Ovary (tissue), 3 donors: Measurements from ENCODE around the gene ROBO1.

Source experiments
- EP300 ChIP-seq: sonication (generic); formaldehyde crosslinking; IDR thresholded peaks from one replicate; pipeline ENCODE4 v1.6.1; 2017; ENCODE audit warnings: antibody characterized with exemption
- TF ChIP-seq, protein P1 (sequence below), 3 donors: fragments of 450-650 bp in 2 of 3; fragments of 200-600 bp in 1 of 3; IDR thresholded peaks; one replicate each; pipeline versions ENCODE4 v1.5.1 to v1.8.0; 2016 to 2022; ENCODE audit warnings: antibody characterized with exemption in 3 of 3, mild to moderate bottlenecking in 1 of 3
- donor health status: DM: no; HTN: no; CAD: no.

DNA sequence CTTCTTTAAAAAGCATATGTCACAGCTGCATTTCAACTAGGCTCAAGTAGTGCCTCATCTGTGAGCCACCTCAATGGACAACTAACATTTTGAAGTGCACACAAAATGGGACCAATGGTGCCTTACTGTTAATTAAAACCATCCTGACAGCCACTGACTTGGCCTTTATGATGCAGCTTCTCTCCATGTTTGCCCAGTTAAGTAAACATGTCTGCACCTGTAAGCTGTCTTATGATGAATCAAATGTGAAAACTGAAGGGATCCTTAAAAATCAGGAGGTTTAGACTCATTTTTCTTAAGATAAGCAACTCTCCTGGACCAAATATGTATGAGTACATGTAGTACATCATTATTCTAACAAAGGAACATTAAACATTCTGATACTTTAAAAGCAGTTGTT, 861.6 kb downstream of the ROBO1 start:
- TF ChIP-seq, protein P1, sequence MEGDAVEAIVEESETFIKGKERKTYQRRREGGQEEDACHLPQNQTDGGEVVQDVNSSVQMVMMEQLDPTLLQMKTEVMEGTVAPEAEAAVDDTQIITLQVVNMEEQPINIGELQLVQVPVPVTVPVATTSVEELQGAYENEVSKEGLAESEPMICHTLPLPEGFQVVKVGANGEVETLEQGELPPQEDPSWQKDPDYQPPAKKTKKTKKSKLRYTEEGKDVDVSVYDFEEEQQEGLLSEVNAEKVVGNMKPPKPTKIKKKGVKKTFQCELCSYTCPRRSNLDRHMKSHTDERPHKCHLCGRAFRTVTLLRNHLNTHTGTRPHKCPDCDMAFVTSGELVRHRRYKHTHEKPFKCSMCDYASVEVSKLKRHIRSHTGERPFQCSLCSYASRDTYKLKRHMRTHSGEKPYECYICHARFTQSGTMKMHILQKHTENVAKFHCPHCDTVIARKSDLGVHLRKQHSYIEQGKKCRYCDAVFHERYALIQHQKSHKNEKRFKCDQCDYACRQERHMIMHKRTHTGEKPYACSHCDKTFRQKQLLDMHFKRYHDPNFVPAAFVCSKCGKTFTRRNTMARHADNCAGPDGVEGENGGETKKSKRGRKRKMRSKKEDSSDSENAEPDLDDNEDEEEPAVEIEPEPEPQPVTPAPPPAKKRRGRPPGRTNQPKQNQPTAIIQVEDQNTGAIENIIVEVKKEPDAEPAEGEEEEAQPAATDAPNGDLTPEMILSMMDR (IDR thresholded peaks at IDR 0.05), result no peak
- no peak for TF ChIP-seq EP300
